NOMO-1 treated with DMSO at 0.1 percent for 48 hours (cell line): Measurements from ENCODE around the gene BLTP1.
"Not testable (repeated sequence)": the region's sequence is repeated elsewhere in the genome, so short reads cannot be mapped to it uniquely, and the experiment has no call there.

Experiments used
- DNase-seq: peaks from one replicate; lab custom pipeline; 2025; ENCODE audit not compliant: unreplicated experiment; lab: John Stamatoyannopoulos, UW

Gene BLTP1, protein sequence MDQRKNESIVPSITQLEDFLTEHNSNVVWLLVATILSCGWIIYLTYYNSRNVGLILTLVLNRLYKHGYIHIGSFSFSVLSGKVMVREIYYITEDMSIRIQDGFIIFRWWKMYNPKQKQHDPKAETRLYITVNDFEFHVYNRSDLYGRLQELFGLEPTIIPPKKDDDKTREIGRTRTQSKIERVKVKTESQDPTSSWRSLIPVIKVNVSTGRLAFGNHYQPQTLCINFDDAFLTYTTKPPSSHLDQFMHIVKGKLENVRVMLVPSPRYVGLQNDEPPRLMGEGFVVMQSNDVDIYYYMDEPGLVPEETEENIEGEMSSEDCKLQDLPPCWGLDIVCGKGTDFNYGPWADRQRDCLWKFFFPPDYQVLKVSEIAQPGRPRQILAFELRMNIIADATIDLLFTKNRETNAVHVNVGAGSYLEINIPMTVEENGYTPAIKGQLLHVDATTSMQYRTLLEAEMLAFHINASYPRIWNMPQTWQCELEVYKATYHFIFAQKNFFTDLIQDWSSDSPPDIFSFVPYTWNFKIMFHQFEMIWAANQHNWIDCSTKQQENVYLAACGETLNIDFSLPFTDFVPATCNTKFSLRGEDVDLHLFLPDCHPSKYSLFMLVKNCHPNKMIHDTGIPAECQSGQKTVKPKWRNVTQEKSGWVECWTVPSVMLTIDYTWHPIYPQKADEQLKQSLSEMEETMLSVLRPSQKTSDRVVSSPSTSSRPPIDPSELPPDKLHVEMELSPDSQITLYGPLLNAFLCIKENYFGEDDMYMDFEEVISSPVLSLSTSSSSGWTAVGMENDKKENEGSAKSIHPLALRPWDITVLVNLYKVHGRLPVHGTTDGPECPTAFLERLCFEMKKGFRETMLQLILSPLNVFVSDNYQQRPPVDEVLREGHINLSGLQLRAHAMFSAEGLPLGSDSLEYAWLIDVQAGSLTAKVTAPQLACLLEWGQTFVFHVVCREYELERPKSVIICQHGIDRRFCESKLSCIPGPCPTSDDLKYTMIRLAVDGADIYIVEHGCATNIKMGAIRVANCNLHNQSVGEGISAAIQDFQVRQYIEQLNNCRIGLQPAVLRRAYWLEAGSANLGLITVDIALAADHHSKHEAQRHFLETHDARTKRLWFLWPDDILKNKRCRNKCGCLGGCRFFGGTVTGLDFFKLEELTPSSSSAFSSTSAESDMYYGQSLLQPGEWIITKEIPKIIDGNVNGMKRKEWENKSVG (N-terminal part only)

DNA sequence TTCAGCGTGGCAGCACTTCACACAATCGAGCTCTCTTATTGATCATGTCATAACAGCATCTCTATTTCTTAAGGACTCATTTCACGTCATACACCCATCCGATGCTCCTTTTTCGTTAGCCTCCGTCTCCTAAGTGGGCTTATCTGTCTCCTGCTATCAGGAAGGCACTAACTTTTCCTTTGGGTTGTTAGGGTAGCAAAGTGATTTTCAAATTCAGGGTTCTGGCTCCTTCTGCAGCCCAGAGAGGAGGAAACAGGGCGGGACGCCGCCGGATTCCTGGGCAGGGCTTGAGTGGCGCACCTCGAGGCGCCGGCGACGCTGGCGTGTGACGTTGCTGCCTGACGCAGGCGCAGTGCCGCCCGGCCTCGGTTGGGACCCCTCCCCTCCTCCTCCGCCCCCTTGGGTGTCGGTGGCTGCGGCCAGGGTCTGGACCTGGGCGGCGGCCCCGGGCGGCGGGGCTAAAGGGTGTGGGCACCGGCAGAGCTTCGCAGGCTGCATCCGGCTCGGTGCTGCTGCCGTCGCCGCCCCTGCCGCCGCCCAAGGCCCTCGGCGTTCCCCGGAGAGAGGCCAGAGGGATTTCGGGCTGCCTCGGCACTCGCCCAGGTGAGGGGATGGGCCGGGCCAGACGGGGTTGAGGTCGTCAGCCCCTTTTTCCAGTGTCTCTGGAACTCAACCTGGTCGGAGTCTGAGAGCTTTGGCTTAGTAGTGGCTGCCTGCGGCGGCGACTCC, at the start of gene BLTP1:
Gene BLTP1, plus strand, starts transcription at position 350 of the 729 bp plus-strand sequence. CDS start 18,317 bp downstream, outside the sequence.
- peak; percentile 71 for DNase-seq

DNA sequence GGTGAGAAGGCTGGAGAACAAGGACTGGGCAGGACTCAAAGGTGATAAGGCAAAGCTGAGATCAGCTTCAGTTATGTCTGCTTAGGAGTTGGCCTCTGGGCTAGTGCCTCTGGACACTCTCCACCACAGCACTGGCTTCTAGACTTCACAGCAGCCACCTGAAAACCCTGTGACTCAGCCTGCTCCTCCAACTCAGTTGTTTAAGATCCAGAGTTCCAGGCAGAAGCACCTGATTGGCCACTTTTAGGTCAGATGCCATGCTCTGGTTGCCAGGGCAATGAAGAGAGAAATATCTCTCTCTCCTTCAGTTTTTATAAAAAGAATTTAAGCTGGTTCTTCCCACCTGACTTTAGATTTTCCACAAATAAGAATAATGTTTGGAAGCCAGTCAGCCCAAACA, 47.9 kb upstream of the BLTP1 start:
- no peak for DNase-seq

DNA sequence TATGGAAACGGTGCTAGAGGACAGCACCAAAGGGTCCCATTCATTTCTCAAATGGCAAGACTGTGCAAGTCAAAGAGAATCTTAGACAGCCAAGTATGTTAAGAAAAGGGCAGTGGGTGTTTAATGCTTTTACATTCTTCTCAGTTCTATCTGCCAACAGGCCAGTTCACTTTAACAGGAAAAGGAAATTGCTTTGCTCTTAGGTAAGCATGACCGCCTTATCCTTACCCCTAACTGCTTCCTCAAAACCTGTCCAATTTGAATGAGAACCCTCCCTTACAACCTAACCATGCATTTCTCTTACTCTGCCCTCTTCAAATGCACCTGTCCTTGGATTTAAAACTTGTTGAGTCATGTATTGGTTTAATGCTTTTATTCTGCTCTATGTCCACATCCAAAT, 44.5 kb upstream of the BLTP1 start:
- DNase-seq, result peak; percentile 65

DNA sequence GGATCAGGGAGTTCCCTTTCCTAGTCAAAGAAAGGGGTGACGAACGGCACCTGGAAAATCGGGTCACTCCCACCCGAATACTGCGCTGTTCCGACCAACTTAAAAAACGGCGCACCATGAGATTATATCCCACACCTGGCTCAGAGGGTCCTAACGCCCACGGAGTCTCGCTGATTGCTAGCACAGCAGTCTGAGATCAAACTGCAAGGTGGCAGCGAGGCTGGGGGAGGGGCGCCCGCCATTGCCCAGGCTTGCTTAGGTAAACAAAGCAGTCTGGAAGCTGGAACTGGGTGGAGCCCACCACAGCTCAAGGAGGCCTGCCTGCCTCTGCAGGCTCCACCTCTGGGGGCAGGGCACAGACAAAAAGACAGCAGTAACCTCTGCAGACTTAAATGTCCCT, 41.8 kb upstream of the BLTP1 start:
- not testable (repeated sequence) for DNase-seq

DNA sequence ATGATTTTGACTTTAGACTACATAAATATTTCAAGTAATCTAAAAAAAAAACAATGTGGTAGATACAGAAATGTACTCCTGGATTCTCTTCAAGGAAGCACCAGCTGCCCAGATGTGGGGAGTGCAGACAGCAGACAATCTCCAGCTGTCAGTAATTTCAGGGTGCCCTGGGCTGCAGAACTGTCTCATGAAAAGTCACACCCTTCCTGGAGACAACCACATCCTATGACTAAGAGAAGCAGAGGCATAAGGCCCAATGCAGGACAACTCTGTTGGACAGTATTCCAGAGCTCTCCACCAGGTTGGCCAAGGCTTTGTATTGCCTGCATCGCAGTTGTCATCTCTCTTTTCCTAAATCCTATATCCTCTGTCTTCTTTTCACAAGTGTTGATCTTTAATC, 34.4 kb upstream of the BLTP1 start:
- no peak for DNase-seq

DNA sequence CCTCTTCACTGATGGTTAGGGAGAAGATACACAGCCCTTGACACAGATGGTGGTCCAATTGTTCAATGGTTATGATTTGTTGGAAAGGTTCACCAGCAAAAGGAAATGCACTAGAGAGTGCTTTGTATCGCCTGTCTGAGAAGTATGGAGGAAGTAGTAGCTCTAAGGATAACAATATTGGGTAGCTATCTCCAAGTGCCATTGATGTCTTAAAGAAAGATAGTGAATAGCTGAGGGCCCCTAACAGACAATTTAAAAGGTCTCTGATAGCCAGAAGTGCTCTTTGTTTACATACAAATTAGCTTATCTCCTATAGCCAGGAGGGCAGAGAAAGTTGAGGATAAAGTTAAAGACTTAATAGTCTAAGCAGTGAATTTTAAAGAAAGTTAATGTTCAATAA, 33.9 kb upstream of the BLTP1 start:
- no peak for DNase-seq

DNA sequence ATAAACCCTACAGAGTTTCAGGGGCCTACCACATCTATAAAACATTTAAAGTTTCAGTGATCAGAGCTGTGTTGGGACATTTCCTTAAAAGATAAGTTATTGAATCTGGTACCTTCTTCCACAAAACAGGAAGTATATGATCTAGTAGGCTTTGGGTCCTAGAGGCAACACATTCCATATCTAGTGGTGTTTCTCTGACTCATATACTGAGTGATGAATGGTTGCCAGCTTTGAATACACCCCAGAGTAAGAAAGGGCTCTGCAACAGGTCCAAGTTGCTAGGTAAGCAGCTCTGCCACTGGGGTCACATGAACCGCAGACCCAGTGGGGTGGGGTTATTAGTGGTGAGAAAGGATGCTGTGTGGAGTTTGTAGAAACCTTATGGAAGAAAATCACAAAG, 32.4 kb upstream of the BLTP1 start:
- no peak for DNase-seq

DNA sequence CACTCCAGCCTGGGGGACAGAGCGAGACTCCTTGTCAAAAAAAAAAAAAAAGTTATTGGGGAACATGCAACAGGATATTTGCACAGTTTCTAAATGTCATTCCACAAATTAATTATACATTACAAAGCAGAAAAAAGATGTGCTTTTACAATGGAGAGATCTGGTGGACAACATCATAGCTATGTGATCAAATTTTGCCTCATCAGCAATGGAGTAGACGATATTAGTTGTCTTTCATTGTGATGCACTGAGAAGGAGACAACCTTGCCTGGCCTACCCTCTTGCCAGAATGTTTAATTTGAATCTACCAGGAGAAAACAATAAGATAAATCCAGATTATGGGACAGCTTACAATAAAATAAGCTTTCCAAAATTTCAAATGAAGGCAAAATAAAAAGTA, 30.5 kb upstream of the BLTP1 start:
- no peak for DNase-seq

DNA sequence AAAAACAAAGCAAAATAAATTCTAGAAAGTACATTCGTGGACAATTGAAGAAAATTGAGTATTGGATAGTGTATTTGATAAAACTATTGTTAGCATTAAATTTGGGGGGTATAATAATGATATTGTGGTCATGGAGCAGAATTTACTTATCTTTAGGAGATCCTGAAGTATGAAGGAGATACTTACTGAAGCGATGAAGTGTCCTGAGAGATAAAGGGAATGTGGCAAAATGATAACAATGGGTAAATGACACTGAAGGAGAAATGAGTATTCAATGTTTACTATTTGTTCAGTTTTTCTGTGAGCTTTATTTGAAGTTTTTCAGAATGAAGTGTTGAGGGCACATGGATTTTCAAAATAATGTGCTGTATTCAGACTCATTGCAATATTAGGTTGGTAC, 30.0 kb upstream of the BLTP1 start:
- no peak for DNase-seq

DNA sequence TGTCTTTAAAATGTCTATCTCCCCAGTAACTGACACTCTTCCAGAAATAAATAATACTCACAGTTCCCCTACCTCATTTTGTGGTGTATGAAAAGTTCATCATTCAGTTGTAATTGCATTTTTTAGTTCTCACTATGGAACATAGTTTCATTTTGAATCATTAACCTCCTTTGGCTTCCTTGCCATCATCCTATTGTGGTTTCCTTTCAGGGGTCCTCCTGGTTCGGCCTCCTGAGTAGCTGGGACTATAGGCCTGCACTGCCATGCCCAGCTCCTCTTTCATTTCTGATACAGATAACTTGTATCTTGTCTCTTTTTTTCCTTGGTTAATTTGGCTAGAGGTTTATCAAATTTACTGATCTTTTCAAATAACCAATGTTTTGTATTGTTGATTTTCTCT, 23.1 kb upstream of the BLTP1 start:
- DNase-seq, result no peak

DNA sequence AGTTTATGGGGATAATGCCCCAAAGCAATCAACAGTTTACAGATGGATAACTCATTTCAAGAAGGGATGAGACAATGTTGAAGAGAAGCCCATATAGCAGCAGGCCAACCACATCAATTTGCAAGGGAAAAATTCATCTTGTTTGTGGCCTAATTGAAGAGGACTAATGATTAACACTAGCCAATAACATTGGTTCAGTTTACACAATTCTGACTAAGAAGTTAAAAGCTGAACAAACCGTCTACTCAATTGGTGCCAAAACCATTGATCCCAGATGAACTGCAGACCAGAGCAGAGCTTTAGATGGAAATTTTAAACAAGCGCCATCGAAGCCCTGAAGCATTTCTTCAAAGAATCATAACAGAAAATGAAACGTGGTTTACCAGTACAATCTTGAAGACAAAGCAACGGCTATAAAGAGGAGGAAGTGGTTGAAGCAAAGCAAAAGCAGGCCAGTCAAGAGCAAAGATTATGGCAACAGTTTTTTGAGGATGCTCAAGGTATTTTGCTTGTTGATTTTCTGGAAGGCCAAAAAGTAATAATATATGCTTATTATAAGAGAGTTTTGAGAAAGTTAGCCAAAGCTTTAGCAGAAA, 20.5 kb upstream of the BLTP1 start:
- DNase-seq, result no peak

DNA sequence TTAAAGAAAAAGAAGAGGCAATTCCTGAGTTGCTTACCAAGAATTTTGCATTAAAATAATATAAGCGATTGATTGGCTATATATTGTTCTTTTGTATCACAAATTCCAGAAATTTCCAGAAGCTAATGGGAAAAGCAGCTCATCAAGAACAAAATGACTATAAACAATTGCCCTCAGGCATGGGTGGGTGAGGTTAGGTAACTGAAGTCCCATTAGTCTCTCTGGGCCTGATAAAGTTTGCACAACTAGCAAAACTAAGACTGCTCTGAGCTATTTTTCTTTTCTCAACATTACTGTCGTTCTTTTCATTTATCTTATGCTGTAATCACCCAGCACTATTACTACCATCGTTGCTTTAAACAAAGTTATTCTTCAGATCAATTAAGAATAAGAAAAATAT, 19.2 kb upstream of the BLTP1 start:
- no peak for DNase-seq

DNA sequence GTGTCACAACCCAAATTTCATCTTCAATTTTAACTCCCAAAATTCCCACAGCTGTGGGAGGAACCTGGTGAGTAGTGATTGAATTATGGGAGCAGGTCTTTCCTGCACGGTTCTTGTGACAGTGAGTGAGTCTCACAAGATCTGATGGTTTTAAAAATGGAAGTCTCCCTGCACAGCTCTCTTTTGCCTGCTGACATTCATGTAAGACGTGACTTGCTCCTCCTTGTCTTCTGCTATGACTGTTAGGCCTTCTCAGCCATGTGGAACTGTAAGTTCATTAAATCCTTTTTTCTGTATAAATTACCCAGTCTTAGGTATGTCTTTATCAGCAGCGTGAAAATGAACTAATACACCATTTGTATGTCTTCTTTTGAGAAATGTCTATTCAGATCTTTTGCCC, 13.0 kb upstream of the BLTP1 start:
- DNase-seq, result no peak

DNA sequence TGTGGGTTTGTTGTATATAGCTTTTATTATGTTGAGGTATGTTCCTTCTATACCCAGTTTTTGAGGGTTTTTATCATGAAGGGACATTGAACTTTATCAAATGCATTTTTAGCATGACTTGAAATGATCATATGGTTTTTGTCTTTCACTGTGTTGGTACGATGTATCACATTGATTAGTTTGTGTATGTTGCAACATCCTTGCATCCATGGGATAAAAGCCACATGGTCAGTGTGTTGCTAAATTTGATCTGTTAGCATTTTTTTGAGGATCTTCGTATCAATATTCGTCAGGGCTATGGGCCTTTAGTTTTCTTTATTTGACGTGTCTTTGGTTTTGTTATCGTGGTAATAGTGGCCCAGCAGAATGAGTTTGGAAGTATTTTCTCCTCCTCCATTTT, 11.3 kb upstream of the BLTP1 start:
- no peak for DNase-seq

DNA sequence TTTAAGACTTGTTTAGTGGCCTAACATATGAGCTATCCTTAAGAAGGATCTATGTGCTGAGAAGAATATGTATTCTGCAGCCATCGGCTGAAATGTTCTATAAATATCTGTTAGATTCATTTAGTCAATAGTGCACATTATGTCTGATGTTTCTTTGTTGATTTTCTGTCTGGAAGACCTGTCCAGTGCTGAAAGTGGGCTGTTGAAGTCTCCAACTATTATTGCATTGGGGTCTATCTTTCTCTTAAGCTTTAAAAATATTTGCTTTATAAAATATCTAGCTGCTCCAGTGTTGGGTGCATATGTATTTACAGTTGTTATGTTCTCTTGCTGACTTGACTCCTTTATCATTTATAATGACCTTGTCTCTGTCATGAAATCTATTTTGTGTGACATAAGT, 9.4 kb upstream of the BLTP1 start:
- DNase-seq, result no peak

DNA sequence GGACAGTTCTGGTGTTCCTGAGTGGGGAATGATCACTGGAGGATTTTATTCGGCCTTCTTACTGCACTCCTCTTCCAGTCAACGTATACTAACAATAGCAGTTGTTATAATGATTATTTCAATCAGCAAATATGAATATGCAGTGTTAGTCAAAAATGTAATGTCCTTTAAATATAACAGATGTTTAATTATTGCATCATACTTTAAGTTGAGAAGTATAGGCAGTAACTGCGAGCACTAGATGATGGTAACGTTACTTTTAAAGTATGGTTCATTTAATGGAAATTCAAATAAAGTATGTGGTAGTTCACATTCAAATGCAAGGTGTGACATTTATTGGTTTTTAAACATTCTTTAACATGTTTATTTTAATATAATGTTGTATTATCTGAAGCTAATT, 5.5 kb upstream of the BLTP1 start:
- DNase-seq, result no peak

DNA sequence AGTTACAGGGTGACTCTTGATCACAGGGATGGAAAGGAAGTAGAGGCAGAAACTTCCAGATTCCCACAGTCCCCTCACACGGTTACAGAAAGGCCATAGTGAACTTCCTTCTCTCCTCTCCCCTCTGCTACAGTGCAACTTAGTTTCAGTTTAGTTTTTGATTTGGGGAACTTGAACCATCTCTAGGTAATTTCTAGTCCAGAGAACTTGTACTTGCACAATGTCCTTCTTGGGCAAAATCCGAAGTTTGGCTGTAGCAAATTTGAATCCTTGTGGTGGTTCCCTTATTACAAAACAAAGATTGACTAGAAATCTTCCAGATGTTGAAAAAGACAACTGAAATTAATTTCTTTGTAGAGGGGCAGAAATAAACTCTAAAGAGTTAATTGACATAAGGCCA, 1.2 kb upstream of the BLTP1 start:
- DNase-seq, result peak; percentile 91

DNA sequence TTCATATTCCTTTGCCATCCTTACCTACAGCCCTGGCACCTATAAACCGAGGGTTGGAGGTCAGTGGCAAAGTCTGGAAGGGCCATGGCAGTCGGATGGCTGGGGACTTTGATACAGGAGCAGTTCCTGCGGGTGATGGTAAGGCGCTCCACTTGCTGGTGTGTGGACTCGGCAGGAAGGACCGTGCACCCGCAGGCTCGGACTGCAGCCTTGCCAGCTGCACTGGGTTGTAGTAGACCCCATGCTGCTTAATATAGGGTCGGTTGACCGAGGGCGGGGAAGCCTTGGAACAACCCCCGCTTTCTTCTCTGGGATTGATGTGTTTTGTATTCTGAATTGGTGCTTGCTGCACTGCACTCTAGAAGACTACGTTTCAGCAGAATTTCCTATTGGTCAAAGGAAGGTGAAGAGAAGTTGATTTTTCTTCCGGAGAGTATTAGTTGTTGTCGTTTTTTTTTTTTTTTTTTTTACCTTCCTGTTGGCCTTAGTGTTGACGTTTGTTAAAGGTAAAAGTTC, 638 bp downstream of the BLTP1 start:
- DNase-seq, result peak; percentile 15

DNA sequence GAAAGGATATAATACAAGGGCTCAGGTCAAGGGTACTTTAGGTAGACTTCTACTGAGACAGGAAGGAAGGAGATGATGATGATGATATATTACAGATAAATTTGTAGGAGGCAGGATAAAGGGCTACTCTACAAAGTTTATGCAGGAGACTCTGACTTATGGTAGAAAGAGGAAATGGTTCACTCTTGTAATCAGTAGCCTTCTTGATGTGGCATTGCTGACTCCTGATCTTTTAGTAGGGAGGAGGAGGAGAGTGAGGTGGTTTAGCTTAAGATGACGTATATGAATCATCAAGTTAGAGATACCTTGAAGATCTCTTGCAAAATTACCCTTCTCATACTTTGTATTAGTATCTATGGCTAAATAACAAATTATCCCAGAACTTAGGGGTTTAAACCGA, 4.7 kb downstream of the BLTP1 start:
- no peak for DNase-seq

DNA sequence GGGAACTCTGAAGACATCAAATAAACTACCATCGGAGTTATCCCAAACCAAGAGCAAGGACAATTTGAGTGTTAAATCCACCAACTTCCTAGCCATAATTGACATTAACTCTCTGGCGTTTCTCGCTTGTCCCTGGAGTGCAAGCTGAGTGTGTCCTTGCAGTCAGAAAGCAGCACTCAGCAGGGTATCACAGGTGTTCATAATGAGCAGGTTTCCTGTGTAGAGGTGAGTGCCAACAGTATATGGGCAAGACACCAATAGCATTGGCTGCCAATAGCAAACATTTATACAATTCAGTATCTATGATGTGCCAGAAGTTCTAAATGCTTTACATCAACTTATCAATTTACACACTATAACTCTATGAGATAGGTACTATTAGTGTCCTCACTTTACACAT, 11.2 kb downstream of the BLTP1 start:
- DNase-seq, result no peak
